Stimulated activated CD8-positive, alpha-beta memory T cell treated with anti-CD3 and anti-CD28 coated beads, Interleukin-7, amount 100 ng/mL, for 1 hour (primary cell): ENCODE measurements around the gene PRRT3.

ENCODE experiments used
- DNase-seq, 2 donors: peaks; one replicate each; pipeline ENCODE4 v3.0.0-alpha.2; 2020; ENCODE audit warnings: low read depth in 2 of 2

Gene PRRT3

GRCh38 chr3:9951962-9952805 lies at the start of gene PRRT3:
TSS of gene PRRT3 (minus strand) at chr3:9952408. CDS start at chr3:9950115, 2,293 bp downstream.
- DNase-seq, result peak in 1 of 2 donors; percentile 25

DNA sequence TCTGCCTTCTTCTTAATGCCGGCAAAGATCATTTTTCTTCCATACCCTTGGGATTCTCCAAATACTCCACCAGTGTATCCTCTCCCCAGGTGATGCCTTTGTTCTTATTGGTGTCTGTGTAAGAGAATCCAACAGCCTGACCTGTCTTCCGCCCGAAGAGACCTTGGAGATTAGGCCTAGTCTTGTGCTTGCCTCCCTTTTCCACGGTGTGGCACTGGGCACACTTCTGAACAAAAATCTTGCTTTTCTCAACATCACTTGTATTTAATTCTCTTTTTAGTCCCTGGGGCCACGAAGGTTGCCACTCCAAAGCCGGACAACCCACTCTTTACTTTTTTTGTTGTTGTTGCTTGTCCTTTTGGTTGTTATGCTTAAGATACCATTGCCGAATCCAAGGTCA lies 48.5 kb upstream of the PRRT3 start:
- no peak for DNase-seq

DNA sequence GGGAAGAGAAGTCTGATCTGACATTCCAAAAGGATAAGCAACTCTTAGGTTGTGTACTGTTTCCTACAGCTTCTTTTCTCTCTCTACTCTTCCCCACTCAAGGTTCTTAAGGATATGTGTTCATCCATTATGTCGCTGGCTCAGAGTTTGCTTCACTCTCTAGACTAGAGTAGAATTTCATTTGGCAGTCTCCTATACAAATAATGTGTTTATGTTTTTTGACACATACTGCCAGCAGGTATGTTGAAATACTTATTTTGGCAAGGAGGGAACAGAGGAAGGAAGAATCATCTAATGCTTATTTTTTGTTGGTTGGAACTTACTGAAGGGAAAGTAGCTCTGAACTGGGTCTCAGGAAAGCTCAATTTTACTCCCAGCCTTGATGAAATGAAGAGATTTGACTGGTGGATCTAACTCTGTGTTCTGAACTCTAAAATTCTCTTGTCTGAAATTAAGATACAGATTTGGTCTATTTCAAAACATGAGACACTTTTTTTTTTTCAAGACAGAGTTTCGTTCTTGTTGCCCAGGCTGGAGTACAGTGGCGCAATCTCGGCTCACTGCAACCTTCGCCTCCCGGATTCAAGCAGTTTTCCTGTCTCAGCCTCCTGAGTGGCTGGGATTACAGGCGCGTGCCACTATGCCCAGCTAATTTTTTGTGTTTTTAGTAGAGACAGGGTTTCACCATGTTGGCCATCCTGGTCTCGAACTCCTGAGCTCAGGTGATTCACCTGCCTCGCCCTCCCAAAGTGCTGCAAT lies 42.1 kb upstream of the PRRT3 start:
- DNase-seq, result no peak

DNA sequence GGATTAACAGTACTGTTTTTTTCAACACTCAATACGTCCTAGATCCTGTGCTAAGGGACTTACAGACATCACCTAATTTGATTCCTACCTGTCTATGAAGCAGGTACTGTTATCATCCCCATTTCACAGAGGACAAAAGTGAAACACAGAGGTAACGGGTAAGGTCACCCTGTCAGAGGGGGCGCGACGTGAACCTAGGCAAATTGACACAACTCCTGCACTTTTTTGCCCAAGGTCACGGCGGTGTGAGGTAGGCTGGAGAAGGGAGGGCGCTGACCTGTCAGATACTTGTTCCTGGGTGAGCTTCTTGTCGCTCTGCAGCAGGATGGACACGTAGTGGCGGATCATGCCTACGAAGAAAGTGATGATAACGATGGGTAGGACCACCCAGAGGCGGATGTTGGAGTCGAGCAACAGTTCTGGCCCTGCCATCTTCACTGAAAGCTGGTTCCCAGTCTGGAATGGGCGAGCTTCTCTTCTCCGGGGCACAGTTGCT lies 34.1 kb upstream of the PRRT3 start:
- DNase-seq, result no peak

GRCh38 chr3:9980251-9980650 lies 28.0 kb upstream of the PRRT3 start:
- no peak for DNase-seq

GRCh38 chr3:9978710-9979305 lies 26.6 kb upstream of the PRRT3 start:
- DNase-seq, result no peak

DNA sequence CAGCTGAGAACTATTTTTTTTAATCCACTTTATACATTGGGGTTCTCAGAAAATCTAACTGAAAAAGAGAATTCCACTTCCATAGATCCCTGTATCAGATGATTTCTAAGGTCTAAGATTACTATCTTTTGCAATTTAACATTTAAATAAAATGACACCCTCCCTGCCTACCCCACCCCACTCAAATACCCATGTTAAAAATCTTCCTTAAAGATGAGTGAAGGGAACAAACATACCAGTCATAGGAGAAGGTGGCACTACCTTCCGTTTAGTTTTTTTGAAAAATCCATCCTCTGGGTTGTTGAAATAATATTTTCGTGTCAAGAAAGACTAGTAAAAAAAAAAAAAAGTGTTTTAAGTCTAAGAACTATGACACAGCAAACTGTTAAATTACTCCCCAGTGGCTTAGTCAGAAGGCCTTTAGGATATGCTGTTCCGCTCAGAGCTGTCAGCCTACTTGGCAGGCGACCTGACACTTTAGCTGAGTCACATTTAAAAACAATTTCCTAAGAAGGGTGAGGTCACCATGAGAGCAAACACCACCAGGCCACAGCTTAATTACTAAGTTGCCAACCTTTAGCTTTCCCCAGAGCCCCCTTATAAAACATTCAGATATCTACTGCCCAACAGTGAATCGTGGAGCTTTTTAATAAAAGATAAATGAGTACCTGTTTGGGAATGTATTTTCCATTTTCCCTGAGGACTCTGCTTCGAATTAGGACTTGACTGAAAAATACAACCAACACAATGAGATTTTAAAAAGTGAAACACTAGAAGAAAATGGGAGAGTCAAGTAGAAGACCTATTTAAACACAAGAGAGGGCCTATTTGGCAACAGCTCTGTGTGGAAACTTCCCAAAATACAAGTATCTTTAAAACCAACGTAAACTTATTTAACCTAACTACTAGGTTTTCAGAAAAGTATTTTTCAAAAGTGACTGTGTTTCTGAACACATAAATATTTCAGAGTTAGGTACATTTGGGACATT lies 24.8 kb upstream of the PRRT3 start:
- DNase-seq, result no peak

GRCh38 chr3:9970020-9970652 lies 17.9 kb upstream of the PRRT3 start:
- DNase-seq, result no peak

GRCh38 chr3:9969632-9970019 lies 17.4 kb upstream of the PRRT3 start:
- DNase-seq, result no peak

DNA sequence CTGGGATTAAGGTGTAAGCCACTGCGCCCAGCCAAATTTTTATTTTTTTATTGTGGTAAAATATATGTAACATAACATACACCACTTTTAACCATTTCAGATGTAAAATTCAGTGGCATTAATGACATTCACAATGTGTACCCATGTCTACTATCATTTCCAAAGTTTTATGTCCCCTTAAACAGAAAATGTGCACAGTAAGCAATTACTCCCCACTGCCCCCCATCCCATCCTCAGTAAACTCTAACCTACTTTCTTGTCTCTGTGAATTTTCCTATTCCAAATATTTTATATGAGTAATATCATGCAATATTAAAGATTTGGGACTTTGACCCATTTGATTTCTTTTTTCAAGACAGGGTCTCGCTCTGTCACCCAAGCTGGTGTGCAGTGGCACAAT lies 14.6 kb upstream of the PRRT3 start:
- DNase-seq, result no peak

GRCh38 chr3:9965200-9965875 lies 13.1 kb upstream of the PRRT3 start:
- DNase-seq, result no peak

DNA sequence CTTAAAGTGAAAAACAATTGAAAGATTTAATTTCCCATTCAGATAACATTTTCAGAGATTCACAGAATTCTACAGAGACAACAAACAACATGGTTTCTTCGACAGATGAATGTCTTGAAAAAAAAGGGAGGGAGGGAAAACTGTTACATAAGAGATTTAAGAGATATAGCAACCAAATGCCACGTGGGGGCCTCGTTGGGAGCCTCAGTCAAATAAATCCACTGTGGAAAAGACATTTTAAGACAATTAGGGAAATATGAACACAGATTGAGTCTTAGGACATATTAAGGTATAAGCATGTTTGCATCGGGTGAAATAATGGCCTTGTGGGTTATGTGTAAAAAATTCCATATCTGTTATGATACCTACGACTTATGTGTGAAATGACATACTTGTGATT lies 5.0 kb upstream of the PRRT3 start:
- no peak for DNase-seq

- DNase-seq, result no peak
Measured at GRCh38 chr3:9955611-9956352, 3.6 kb upstream of the PRRT3 start.

DNA sequence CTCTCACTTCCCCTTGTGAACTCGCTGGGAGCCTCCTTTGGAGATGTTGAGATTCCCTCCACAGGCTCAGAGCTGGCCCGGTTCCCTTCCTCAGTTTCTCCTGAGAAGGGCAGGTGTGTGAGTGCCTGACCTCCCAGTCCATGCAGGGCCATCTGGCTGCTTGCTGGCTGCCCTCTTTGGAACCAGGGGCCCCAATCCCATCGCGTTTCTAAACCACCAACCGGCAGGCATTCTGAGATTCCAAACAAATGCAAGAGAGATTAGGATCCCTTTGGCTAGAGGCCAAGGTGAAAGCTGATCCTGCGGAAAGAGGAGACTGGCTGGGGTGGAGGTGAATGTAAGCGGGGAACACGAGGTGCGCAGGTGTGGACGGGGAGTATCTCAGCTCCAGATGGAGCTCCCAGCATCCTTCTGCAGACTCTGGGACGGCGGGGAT lies 2.9 kb upstream of the PRRT3 start:
- DNase-seq, result no peak

GRCh38 chr3:9951598-9951961 lies 628 bp downstream of the PRRT3 start:
- DNase-seq, result no peak

GRCh38 chr3:9951126-9951525 lies 1.1 kb downstream of the PRRT3 start:
- DNase-seq, result no peak

- DNase-seq, result no peak
Measured at GRCh38 chr3:9949626-9950025, 2.6 kb downstream of the PRRT3 start.

- DNase-seq, result no peak
Measured at GRCh38 chr3:9949115-9949514, 3.1 kb downstream of the PRRT3 start.

DNA sequence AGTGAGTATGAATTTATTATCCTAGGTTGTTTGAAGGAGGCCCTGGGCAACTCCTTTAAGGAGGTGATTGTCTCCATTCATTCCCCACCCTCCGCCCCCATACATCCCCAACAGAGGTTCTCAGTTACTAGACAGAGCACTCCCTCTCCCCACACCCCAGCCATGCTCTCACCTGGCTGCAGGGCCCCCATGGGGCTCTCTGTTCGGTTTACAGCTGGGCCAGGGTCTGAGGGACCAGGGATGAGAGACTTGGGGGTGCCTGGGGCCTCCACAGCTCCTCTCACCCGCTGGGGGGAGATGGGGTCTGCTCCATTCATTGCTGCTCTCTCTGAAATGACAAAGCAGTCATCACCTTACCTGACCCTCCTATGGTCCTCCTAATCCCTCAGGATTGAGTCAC lies 3.6 kb downstream of the PRRT3 start:
- DNase-seq, result no peak
